CD4-positive, alpha-beta T cell treated with Interleukin-4 for 1 hour (primary cell): ENCODE measurements around the gene CAMTA1.
A peak's percentile ranks its signal among the peaks of the same experiment; 100 is the strongest.

Source experiments
- DNase-seq, 2 donors: peaks; one replicate each; pipeline ENCODE4 v3.0.0-alpha.2; 2020 to 2022

CAMTA1 gene

GRCh38 chr1:7385471-7386225 lies 600.4 kb downstream of the CAMTA1 start:
- DNase-seq: peak in 1 of 2 donors; percentile 1

GRCh38 chr1:7386226-7387052 lies 601.2 kb downstream of the CAMTA1 start:
- no peak for DNase-seq

- DNase-seq: no peak
Measured at GRCh38 chr1:7387053-7387927, 602.0 kb downstream of the CAMTA1 start.

- no peak for DNase-seq
Measured at GRCh38 chr1:7388141-7388487, 602.9 kb downstream of the CAMTA1 start.

- DNase-seq: no peak
Measured at GRCh38 chr1:7388488-7389185, 603.4 kb downstream of the CAMTA1 start.

GRCh38 chr1:7389201-7389905 lies 604.1 kb downstream of the CAMTA1 start:
- DNase-seq: no peak

- no peak for DNase-seq
Measured at GRCh38 chr1:7389906-7390603, 604.8 kb downstream of the CAMTA1 start.

- no peak for DNase-seq
Measured at GRCh38 chr1:7390604-7391000, 605.3 kb downstream of the CAMTA1 start.

- no peak for DNase-seq
Measured at GRCh38 chr1:7393136-7393535, 607.9 kb downstream of the CAMTA1 start.

- no peak for DNase-seq
Measured at GRCh38 chr1:7395251-7395650, 610.0 kb downstream of the CAMTA1 start.

GRCh38 chr1:7398982-7399381 lies 613.7 kb downstream of the CAMTA1 start:
- DNase-seq: no peak

GRCh38 chr1:7399514-7400125 lies 614.4 kb downstream of the CAMTA1 start:
- DNase-seq: no peak

GRCh38 chr1:7400566-7400965 lies 615.3 kb downstream of the CAMTA1 start:
- DNase-seq: no peak

- no peak for DNase-seq
Measured at GRCh38 chr1:7401814-7402547, 616.7 kb downstream of the CAMTA1 start.

GRCh38 chr1:7402548-7402850 lies 617.2 kb downstream of the CAMTA1 start:
- no peak for DNase-seq

GRCh38 chr1:7403265-7404045 lies 618.2 kb downstream of the CAMTA1 start:
- no peak for DNase-seq

GRCh38 chr1:7404046-7404742 lies 618.9 kb downstream of the CAMTA1 start:
- no peak for DNase-seq

- DNase-seq: no peak
Measured at GRCh38 chr1:7405844-7406500, 620.7 kb downstream of the CAMTA1 start.
